B cell (primary cell): ENCODE measurements around the gene VAMP1.

Source experiments
- CTCF ChIP-seq: fragments of 200-600 bp; IDR thresholded peaks from one replicate; pipeline ENCODE4 v1.8.0; 2022; ENCODE audit warnings: antibody characterized with exemption, mild to moderate bottlenecking
- EZH2 ChIP-seq: IDR thresholded peaks from 2 replicates; pipeline ENCODE4 v1.6.1; 2012; ENCODE audit warnings: borderline replicate concordance, low read depth, mild to moderate bottlenecking, moderate library complexity, low read length; ENCODE audit not compliant: insufficient read depth, poor library complexity, severe bottlenecking

GRCh38 chr12:6450091-6450868 is 20.2 kb downstream of the VAMP1 start:
- no peak for TF ChIP-seq EZH2
- TF ChIP-seq CTCF: no peak
